LNCaP clone FGC (cell line): Measurements from ENCODE around the gene MFN1.

Experiments
- DNase-seq: peaks from one replicate; pipeline ENCODE4 v3.0.0-alpha.2; 2011; ENCODE audit warnings: low read depth
- H3K4me3 ChIP-seq: 2 replicates; pipeline ENCODE4 v1.5.1; 2011; ENCODE audit warnings: mild to moderate bottlenecking, low read depth, low read length, control low read depth
- CTCF ChIP-seq: IDR thresholded peaks from 2 replicates; pipeline ENCODE4 v1.5.1; 2012; ENCODE audit warnings: mild to moderate bottlenecking; ENCODE audit not compliant: control insufficient read depth, insufficient read depth; ENCODE audit errors: extremely low read depth

The MFN1 gene

GRCh38 chr3:179348325-179349013 lies 960 bp downstream of the MFN1 start:
- DNase-seq, result no peak
- H3K4me3 ChIP-seq, result peak overlapping the region; percentile 75
- no peak for TF ChIP-seq CTCF

- no peak for DNase-seq
These were observed 8.5 kb downstream of the MFN1 start for GRCh38 chr3:179355996-179356395.

GRCh38 chr3:179363332-179363731 lies 15.8 kb downstream of the MFN1 start:
- no peak for DNase-seq
- no peak overlapping the region for H3K4me3 ChIP-seq
- no peak for TF ChIP-seq CTCF

More at GRCh38 chr3:179355996-179356395, 8.5 kb downstream of the MFN1 start:
- H3K4me3 ChIP-seq, result no peak overlapping the region
- no peak for TF ChIP-seq CTCF

GRCh38 chr3:179369621-179370020 lies 22.1 kb downstream of the MFN1 start:
- no peak for TF ChIP-seq CTCF
- DNase-seq, result no peak

GRCh38 chr3:179373938-179374337 lies 26.4 kb downstream of the MFN1 start:
- no peak for DNase-seq
- no peak for TF ChIP-seq CTCF

More at GRCh38 chr3:179369621-179370020, 22.1 kb downstream of the MFN1 start:
- no peak overlapping the region for H3K4me3 ChIP-seq

GRCh38 chr3:179375091-179375999 lies 27.8 kb downstream of the MFN1 start:
- no peak for DNase-seq
- TF ChIP-seq CTCF, result no peak
- H3K4me3 ChIP-seq, result no peak overlapping the region

More at GRCh38 chr3:179373938-179374337, 26.4 kb downstream of the MFN1 start:
- H3K4me3 ChIP-seq, result no peak overlapping the region
